Nucleus accumbens (tissue), 56 donors: Measurements from ENCODE around the gene SLC6A7.
"Not testable (repeated sequence)": the region's sequence is repeated elsewhere in the genome, so short reads cannot be mapped to it uniquely, and the experiment has no call there.

Source experiments
- DNase-seq, 56 donors: peaks; one replicate each; lab custom pipeline; 2025; lab: John Stamatoyannopoulos, UW

Gene SLC6A7

DNA sequence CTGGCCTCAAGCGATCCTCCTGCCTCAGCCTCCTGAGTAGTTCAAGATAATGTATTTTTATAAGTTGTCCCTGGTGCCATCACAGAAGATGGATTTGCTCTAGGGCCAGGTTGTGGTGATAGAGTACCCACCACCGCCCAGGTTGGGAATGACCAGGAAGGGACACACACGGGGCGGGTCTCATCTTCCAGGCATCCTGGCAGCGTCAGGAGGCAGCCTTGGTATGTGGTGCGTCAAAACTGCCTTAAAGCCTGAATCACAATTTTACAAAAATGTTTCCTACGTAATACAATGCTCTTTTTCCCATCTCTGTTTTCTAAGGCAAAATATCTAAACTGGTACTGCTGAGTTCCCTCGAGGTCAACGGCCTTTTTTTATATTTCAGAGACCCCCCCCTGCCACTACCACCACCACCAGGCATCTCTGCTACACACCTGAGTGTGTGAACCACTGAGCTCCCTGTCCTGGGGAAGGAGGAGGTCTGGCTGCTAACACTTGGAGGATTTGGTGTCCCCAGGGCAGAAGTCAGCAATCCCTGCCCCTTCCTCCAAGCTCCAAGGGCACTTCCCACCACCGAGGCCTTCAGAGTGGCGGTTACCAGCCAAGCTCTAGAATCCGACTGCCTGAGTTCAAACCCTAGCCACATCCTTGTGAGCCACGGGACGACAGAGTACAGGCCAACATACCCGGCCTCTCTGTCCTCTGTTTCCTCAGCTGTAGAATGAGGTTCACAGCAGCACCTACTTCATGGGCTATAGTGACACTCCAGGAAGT, 47.3 kb downstream of the SLC6A7 start:
- DNase-seq: no peak

DNA sequence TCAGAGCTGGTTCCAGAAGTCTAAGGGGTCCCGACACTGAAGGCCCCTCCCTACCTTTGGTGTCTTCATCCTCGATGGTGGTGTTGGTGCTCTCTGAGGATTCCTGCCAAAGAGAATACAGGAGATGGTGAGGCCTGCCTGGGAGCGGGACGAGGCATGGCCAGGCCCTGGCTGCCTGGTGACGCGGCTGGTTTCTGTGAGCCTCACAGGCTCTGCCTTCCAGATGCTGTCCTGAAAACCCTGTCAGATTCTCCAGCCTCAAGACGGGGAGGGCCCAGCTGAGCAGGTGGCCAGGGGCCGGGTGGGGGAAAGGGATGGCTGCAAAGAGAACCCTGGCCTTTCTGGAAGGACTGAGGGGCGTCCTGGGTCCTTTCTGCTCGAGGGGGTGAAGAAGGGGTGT, 48.8 kb downstream of the SLC6A7 start:
- no peak for DNase-seq

DNA sequence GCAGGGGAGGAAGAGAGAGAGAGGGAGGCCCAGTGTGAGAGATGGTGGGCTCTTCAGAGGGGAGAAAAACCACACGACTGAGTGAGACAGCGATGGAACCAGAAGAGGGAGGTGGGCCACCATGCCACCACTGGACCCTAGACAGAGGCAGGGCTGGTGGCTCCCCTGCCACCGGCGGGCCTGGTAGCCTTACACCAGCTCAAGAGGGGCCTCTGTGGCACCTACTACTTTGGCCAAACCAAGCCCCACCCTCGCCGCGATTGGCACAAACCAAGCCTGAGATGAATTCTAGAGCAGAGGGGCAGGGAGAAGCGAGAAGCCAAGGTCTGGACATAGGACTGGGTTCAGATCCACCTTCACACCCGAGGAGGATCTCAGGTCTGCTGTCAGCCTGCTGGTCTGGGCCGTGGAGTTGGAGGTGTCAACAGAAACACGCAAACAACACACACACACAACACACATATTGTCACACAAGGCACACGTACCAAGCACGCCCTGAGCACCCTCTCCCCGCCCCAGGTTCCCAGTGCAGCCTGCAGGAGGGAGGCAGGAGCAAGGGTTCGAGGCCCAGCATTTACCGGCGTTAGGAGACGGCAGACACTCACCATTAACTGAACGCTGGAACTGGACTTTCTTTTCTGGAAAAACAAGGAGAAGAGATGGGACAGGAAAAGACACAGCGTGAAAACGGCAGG, 49.4 kb downstream of the SLC6A7 start:
- DNase-seq: no peak

DNA sequence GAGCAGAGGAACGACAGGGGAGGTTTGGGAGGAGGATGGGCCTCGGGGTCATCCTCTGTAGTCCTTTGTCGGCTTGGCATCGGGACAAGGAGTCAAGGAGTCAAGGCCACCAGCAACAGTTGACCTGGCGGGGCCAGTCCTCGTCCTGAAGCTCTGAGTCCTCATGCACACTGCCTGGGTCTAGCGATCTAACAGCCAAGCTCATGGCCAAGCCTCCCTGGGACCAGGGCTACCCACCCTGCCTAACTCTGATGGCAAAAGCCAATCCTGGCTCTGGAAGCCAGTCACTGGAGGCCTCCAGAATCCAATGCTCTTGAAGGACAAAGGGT, 49.9 kb downstream of the SLC6A7 start:
- no peak for DNase-seq

DNA sequence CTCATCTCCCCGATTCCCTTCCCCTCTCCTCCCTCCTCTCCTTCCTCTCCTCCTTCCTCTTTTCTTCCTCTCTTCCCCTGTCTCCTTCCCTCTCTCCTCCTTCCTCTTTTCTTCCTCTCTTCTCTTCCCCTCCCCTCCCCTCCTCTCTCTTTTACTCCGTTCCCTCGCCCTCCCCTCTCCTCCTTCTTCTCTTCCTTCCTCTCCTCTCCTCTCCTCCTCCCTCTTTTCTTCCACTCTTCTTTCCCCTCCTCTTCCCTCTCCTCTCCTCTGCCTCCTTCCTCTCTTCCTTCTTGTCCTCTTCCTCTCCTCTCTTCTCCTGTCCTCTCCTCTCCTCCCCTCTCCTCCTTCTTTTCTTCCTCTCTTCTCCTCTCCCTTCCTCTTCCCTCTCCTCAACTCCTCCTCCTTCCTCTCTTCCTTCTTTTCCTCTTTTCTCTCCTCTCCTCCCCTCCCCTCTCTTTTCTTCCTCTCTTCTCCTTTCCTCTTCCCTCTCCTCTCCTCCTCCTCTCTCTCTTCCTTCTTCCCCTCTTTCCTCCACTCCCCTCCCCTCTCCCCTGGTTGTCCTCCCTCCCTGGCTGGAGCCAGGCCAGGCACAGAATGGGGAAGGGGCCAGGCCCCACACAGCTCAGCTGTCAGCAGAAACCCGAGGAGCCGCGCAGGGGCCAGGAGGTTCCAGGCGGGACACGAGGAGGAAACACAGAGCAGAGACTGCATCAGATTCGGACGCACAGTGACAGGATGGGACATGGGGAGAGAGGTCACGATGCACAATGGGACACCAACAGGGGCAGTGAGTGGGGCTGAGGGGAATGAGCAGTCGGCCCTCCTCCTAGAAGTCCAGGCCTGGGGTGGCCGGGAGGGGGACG, 51.7 kb downstream of the SLC6A7 start:
- DNase-seq: no peak

DNA sequence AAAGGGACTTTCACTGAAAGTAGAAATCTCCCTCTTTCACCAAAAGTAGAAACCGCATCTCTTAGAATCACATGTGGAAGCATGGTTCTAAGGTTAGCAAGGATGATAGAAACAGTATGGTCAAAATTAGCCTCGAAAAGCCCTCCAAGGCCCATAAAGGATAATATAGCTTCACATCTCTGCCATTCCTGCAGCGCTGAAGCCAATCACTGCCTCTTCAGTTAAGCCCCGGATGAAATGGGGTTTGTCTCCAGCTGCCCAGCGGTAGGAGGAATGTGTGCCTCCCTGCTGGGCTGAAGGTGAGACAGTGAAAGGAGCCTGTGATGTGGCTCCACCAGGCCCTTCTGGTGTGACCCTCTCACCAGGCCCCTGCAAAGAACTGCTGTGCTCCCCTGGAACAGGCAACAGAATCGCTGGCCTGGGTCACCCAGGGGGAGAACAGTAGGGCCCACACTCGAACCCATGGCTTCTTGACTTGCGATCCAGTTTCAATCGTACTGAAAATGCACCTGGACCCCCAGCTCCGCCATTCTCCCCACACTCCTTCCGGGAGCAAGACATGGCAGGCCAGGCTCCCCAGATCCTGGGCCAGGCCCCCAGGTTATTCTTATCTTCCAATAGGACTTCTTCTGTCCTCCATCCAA, 52.5 kb downstream of the SLC6A7 start:
- DNase-seq: no peak

DNA sequence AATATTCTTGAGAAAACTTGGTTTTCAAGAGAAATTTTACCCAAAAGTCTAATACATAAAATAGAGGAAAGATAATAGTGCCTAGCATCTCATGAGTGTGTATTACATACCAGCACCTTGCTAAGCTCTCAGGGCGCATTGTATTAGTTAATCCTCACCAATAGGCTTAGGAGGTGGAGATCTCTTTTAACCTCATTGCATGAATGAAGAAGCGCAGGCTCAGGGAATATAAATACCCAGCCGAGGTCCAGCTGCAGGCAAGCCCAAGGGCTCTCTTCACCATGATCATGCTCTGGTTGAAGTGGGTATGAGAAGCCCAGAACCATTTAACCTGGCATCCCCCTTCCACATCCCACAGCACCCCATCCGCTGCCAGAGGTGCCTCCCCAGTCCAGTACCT, 53.7 kb downstream of the SLC6A7 start:
- no peak for DNase-seq

DNA sequence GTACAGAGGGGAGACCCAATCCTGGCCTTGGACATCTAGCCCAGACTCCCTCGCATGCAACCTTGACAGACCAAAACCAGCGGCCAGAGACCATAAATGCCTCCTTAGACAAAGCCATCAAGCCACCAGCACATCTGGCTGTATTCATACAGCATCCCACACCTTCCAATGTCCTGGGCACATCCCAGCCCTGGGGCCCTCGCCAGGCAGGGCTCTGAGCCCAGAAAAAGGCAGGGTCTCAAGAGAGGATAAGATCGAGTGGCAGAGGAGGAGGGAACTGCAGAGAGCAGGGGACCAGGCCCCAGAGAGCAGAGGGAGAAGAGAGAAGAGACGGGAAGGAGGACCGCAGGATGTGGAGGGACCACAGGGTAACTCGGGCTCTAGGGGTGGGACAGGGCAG, 54.3 kb downstream of the SLC6A7 start:
- no peak for DNase-seq

DNA sequence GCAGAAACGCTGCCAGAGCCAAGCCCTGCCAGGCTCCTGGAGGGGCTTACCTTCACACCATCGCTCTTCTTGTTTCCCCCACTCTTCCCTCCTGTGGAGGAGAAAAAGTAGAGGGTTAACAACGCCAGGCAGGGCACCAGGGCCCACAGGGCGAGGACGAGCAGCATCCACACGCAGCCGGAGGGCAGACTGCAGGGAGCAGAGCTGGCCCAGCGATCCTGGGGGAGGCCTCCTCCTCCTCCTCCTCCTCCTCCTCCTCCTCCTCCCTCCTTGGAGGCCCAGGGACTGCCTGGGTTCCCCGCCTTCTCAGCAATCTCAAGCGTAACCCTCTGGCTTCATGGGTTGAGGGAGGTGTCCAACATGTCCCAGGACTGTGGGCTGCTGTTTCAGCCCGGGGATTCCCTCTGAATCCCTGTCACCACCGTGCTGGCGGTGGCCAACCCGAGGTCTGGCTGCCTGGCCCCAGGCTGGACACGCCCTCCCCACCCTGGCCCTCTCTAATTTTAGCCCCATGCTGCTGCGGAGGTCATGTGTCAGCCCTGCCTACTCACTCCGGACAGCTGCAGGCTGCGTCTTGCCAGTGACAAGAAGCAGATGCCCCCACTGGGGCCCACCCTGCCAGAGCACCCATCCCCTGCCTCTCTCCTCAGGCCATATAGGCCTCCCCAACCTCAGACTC, 55.4 kb downstream of the SLC6A7 start:
- no peak for DNase-seq

DNA sequence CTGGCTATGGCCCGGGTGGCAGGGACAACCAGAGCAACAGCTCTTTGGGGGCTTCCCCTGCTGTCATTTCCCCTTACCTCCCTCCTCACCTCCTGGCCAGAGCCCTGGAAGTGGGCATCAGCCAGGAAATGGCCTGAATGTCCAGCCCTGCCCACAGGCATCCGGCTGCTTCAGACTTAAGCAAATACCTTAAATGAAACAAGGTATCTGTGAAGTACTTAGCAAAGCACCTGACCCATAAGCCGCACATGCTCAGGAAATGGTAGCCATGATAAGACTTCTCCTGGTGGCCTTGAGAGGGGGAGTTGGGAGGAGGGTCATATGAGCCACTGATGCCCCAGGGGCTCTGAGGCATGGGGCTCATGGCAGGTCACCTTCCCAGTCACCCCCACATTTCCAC, 55.9 kb downstream of the SLC6A7 start:
- no peak for DNase-seq

DNA sequence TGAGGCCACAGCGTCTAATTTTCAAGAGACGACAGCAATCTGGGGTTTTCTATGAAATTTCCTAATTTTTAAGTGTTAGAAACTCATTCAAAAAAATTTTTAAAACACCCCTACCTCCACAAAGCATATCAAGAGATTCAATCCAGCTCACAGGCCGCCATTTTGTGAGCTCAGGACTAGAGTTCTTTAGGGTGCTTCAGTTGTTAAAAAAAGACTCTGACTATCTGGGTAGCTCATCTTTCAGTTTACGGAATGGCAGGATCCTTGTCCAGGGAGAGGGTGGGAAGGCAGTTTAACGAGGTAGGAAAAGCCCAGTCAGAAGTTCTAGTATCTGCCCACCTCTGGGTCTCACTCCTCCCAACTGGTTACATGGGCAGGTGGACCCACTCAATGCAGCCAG, 56.6 kb downstream of the SLC6A7 start:
- no peak for DNase-seq

DNA sequence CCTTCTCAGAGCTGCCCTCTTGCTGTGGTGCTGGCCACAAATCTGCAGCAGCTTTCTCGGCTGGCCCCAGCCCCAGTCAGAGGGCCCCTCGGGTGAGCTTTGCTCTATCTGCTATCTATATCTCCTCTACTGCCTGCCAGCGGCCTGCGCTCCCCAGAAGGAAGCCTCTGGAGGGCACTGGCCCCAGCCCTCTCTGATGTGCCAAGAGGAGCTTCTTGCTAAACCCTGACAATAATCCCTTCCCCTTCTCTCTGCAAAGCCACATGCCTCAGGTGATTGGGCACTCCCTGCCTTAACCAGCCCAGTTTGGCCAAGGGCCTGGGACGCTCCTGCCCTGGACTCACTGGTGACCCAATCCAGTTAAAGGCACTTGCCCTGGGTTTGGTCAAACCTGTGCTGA, 57.0 kb downstream of the SLC6A7 start:
- DNase-seq: no peak

DNA sequence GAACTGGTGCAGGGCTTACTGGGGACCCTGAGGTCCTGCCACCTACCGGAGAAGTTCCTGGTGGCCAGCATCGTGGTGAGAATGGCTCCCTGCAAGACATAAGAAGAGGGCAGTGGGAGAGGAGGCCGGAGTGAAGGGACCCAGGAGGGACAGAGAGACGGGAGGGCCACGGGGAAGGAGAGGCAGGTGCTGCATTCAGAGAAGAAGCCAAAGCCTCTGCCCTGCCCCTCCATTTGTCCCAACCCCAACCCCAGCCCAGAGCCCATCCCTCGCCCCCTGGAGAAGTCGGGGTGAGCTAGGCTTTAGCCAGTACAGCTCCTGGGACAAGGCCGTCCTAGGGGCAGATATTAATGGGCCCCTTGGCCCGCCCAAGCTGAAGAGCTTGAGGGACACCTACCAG, 57.9 kb downstream of the SLC6A7 start:
- no peak for DNase-seq

DNA sequence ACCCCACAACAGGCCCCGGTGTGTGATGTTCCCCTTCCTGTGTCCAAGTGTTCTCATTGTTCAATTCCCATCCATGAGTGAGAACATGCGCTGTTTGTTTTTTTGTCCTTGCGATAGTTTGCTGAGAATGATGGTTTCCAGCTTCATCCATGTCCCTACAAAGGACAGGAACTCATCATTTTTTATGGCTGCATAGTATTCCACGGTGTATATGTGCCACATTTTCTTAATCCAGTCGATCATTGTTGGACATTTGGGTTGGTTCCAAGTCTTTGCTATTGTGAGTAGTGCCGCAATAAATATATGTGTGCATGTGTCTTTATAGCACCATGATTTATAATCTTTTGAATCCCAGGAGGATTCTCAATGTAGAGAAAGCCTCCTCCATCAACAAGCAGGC, 58.6 kb downstream of the SLC6A7 start:
- not testable (repeated sequence) for DNase-seq

DNA sequence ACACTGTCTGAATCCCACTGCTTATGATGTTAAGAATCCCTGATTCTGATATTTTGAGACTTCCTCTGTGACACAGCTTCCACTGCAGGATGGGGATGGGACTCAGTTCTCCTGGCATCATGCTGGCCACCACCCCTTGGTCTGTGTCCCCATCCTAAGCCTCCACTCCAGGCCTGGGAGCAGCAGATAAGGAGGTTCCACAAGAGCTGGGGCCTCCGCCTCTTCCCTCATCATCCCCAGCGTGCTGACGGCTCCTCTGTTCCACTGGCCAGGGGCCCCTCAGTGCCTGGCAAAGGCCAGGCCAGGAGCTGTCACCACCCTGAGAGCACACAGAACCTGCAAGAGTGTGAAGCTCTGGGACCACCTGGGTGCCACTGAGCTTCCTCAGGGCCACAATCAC, 59.1 kb downstream of the SLC6A7 start:
- no peak for DNase-seq

DNA sequence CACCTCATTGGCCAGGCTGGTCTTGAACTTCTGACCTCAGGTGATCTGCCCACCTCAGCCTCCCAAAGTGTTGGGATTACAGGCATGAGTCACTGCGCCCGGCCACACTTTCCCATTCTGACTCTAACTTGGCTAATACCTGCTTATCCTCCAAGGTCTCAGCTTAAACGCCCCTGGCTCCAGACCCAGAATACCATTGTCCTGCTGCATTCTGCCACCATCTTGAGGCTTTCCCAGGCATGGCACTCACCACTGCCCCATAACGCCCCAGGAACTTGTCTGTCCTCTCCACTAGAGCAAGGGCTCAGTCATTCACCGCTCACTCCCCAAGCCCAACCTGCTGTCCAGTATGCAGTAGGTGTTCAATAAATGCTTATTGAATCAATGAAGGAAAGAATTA, 59.9 kb downstream of the SLC6A7 start:
- no peak for DNase-seq

DNA sequence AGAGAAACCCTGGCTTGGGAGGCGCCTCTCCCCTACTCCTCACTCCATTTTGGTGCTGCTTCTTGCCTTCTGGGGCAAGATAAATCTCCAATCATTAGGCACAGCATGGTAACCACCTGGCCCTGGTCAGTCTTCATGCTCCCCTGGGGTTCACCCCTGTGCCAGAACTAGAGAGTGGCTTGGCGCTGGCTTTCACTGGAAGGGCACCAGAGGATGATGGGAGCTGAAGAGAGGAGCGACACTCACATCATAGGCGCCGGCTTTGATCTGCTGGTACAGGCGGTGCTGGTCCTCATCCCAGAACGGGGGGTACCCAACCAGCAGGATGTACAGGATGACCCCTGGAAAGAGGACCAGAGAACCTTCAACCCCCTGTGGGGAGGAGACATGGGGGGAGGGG, 61.6 kb downstream of the SLC6A7 start:
- no peak for DNase-seq

DNA sequence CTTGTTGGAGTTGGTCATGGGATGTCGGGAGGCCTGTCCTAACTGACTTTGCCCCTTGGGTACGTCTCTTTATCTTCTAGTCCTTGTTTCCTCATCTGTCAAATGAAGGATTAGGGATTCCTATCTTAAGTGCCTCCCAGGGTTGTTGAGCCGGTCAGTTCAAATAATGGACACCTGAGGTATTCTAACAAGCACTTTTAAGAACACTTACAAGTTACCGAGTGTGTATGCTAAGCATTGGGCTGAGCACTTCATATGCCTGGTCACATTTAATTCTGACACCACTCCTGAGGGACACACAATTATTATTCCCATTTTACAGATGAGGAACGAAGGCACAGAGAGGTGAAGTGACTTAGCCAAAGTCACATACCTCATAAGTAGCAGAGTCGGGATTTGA, 62.6 kb downstream of the SLC6A7 start:
- DNase-seq: no peak

DNA sequence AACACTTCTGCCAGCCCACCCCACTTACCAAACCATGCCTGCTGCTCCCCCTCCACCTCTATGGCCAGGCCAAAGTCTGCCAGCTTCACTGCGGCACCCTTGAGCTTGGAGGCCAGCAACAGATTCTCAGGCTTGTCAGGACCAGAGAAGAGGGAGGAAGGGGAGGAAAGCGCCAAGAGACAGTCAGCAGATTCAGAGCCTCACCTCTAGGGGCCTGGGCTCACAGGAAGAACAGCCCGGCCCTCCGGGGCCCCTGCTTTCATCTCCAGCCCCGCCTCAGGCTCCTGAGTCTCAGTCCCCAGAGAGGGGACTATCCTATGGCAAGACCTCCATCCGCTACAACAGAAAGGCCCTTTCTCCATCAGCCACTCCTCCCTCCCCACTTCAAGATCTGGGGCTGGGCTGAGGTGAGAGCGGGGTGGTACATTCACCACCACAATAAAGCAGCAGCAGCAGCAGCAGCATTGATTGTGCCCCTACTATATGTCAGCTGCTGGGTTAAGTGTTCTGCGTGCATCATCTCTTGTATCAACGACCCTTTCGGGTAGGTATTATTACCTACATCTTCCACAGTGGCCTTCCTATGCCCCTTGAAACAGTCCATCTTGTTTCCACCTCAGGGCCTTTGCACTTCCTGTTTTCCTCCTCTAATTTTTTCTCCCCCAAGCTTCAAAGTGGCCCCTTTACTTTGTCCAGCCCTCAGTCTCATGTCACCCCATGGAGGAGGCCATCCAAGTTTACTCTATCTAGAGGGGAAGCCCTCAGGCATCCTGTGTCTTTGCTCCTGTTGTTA, 63.8 kb downstream of the SLC6A7 start:
- DNase-seq: no peak

DNA sequence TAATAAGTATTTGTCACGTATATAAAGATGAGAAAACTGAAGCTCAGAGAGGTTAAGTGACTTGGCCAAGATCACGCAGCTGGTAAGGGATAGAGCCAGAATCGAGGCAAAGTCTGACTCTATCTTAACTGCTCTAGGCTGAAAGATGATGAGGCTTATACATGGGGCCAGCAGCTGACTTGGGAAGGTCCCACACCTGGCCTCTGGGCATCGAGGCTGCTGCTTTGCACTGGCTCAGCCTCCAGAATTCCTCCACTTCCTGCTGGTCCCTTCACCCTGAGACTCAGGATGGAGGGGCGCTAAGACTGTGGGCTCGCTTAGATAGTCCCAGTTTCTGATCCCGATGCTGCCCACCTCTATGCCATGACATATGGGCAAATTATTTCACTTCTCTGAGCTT, 64.5 kb downstream of the SLC6A7 start:
- DNase-seq: no peak
